Ramos (cell line): ENCODE results near the gene AADAT.
"Not testable (repeated sequence)": the region's sequence is repeated elsewhere in the genome, so short reads cannot be mapped to it uniquely, and the experiment has no call there.

Experiments used
- in situ Hi-C: fragments of 300-500 bp; cut with MboI; formaldehyde crosslinking; loops from one replicate; pipeline ENCODE4 v1.14.3; 2022; ENCODE audit warnings: low sequenced_read_pairs; ENCODE audit not compliant: unreplicated experiment

AADAT gene

DNA sequence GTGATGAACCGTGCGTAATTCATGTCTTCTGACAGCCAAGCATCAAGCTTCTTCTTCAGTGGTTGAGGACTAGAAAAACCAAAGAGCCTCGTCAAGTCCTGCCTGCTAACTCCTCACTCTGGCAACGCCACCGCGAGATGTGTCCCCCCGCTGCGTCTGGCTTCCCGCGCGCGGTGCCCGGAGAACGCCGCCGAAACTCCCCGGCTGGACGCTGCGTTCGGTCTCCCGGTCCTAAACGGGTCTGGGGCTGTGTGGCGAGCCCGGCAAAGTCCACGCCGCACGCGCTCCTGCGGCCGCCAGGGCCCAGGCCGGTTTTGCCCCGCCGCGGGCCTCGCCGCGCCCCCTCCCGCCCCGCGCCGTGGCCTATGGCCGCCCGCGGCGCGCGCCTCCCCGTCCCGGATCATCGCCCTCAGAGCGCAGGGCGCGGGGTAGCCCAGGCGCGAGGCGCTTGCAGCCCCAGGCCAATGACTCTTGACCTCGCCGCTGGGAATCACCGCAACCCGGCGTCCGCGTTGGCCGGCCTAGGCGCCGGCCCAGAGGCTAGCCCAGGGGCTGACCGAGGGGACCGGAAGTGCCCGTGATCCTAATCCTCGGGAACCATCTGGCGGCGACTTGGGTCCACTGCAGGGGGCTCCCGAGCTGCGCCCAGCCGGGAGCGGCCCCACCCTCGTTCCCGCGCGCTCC is at the start of gene AADAT:
Gene AADAT (minus strand): TSS at position 289 of the 684 bp plus-strand sequence. CDS start 266 bp downstream, at position 23.
- in situ Hi-C loops: no loop called here

DNA sequence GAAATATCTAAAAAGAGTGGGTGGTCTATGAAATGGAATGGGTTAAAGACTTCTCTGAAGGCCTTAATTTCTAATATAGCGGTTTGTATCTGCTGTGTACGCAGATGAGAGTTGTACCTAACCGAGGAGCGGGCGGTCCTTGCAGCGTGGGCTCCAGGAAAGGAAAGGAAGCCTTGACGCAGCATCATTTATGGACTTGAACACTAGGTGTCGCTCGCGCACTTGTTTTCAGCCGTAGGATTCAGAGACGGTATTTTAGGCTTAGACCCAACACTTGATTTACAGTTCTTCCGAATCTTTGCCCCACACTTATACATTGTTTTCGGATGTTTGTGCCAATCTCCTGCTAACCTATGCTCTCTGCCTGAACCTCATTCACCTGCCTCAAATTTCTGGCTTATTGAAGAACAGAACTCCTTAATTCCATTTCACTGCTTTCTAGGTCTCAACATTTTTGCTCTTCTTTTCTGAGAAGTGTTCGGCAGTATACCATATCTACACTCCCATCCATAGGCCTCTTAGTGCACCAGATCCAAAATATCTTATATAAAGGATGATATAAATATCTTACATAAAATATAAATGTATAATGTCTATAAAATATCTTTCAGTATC is 48.9 kb upstream of the AADAT start:
- in situ Hi-C loops: no loop called here

DNA sequence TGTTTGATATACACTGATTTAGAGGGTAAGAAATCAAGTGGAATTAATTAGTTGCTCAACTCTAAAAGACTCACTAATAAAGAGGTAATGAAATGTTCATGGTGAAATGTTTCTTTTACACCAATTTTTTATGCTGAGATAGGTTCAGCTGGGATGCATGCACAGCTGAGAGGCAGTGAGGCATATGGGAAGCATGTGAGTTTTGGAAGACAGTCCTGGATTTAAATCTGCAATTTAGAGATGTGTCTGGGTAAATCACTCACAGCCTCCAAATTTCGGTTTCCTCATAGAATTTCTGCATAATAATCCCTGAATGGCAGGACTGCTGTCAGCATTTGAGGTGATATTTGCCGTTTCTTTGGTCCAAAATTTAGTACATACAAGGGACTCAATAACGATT is 48.2 kb upstream of the AADAT start:
- in situ Hi-C loops: no loop called here

GRCh38 chr4:170137466-170137865 is 47.7 kb upstream of the AADAT start:
- in situ Hi-C loops: no loop called here

DNA sequence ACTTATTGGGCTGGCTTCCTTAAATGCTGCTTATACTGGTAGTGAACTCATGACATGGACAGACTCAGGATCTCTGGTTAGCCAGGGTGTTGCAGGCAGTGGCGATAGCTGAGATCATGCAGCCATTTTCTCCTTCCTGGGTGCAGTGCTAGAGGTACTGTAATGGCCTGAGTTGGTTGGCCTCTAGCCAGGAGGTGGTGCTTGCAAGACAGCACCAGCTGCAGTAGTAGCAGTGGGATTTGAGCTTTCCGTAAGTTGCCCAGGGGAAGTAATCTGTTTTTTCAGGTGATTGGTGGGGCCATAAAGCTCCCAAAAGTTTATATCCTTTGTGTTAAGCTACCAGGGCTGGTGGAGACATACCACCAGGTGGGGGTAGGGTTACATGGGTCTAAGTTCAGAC is 45.1 kb upstream of the AADAT start:
- in situ Hi-C loops: no loop called here

GRCh38 chr4:170128219-170128804 is 38.6 kb upstream of the AADAT start:
- in situ Hi-C loops: no loop called here

GRCh38 chr4:170127758-170128157 is 38.0 kb upstream of the AADAT start:
- in situ Hi-C loops: no loop called here

GRCh38 chr4:170124406-170124805 is 34.6 kb upstream of the AADAT start:
- in situ Hi-C loops: no loop called here

DNA sequence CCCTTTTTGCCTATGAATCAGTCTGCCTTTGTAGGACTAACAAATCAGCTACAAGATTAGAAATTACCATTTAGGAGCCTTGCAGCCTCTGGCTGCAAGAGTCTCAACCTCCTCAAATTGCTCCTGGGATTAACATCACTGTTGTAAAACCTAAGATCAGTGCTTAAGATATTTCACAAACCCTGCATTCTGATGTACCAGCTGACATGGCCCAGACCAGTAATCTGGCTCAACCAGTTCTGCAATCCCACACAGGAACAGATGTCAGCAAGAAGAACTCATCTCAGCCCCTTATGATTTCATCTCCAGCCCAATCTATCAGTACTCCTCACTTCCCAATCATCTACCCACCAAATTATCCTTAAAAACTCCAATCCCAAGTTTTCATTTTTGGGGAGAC is 32.5 kb upstream of the AADAT start:
- in situ Hi-C loops: no loop called here

GRCh38 chr4:170114636-170115035 is 24.9 kb upstream of the AADAT start:
- in situ Hi-C loops: no loop called here

DNA sequence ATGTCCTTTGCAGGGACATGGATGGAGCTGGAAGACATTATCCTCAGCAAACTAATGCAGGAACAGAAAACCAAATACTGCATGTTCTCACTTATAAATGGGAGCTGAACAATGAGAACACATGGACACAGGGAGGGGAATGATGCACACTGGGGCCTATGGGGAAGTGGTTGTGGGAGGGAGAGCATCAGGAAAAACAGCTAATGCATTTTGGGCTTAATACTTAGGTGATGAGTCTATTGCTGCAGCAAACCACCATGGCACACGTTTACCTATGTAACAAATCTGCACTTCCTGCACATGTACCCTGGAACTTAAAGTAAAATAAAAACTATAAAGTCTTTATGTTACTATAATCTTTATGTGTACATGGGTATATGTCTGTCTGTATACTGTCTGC is 24.4 kb upstream of the AADAT start:
- in situ Hi-C loops: not testable (repeated sequence)

- in situ Hi-C loops: no loop called here
Observed at GRCh38 chr4:170111546-170111945, 21.8 kb upstream of the AADAT start.

- in situ Hi-C loops: no loop called here
Observed at GRCh38 chr4:170111085-170111484, 21.3 kb upstream of the AADAT start.

- in situ Hi-C loops: no loop called here
Observed at GRCh38 chr4:170110285-170110672, 20.5 kb upstream of the AADAT start.

GRCh38 chr4:170109586-170110284 is 20.0 kb upstream of the AADAT start:
- in situ Hi-C loops: no loop called here

DNA sequence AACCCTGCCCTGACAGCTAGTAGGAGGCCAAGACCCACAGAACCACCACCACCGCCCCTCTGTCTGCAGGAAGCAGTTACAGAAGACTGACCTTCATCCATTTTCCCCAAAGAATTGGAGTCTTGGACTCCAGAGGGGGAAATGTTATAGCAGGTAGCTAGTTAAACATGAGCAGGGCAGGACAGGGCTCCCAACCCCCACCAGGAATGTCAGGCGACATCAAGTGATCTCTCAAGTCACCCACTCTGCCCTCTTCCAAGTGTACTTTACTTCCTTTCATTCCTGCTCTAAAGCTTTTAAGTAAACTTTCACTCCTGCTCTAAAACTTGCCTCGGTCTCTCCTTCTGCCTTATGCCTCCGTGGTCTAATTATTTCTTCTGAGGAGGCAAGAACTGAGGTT is 17.1 kb upstream of the AADAT start:
- in situ Hi-C loops: no loop called here

DNA sequence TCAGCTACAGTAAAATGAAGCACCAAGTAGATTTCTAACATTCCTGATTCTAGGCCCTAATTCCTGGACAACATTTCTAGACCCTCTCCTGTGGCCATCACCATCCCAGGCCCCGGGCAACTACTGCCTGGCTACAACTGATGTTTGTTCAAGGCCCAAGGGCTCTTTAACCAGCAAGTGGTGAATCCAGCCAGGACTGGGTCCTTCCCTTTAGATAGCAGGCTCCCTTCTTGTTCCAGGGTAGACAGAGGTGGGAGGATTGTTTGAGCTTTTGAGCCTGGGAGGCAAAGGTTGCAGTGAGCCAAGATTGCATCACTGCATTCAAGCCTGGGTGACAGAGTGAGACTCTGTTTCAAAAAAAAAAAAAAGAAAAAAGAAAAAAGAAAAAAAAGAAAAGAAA is 12.7 kb upstream of the AADAT start:
- in situ Hi-C loops: no loop called here

DNA sequence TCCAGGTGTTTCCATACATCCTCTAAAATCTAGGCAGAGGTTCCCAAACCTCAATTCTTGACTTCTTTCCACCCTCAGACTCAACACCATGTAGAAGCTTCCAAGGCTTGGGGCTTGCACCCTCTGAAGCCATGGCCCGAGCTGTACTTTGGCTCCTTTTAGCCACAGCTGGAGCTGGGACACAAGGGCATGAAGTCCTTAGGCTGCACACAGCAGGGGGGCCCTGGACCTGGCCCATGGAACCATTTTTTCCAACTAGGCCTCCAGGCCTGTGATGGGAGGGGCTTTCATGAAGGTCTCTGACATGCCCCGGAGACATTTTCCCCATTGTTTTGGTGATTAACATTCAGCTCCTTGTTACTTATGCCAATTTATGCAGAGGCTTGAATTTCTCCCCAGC is 8.4 kb upstream of the AADAT start:
- in situ Hi-C loops: not testable (repeated sequence)

GRCh38 chr4:170097681-170098080 is 7.9 kb upstream of the AADAT start:
- in situ Hi-C loops: no loop called here

- in situ Hi-C loops: no loop called here
Observed at GRCh38 chr4:170093973-170094535, 4.3 kb upstream of the AADAT start.
